DMS79 (cell line): Measurements from ENCODE around the gene PPARGC1A.

Source experiments
- DNase-seq: peaks from one replicate; lab custom pipeline; 2025; lab: John Stamatoyannopoulos, UW

The PPARGC1A gene

DNA sequence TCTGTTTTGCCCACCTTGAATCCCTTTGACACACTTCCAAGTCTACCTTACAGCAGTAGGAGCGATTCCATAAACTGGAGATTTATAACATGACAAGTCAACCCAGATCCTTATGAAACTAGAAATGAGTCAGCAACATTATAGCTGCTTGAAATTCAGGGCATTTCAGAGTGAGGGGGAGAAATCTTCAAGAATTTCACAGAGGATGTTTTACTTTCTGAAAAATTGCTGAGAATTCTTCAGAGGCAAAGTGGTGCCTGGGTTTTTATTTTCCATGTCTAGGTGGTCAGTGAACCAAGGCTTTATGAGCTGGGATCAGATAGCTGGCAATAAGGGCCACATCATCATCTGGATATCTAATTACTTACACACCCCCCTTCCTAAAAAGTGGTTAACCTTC is 119.8 kb downstream of the PPARGC1A start:
- DNase-seq: no peak

DNA sequence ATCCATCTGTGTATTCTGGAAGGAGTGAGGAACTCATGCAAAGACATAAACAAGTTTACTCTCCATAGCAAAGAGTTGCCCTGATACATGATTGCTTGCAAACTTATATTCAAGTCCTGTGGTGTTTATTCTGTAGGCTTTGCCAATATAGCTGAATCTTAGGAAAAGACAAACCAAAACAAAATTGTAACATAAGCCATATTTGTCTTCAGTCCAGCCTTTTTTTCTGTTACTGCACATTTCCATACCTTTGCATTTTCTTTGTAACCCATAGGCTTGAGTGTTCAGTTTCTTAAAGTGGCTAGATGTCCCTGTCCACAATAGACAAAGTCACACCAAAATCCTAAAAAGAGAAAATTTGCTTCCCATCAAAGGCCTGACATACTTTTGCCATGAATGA is 120.4 kb downstream of the PPARGC1A start:
- no peak for DNase-seq

DNA sequence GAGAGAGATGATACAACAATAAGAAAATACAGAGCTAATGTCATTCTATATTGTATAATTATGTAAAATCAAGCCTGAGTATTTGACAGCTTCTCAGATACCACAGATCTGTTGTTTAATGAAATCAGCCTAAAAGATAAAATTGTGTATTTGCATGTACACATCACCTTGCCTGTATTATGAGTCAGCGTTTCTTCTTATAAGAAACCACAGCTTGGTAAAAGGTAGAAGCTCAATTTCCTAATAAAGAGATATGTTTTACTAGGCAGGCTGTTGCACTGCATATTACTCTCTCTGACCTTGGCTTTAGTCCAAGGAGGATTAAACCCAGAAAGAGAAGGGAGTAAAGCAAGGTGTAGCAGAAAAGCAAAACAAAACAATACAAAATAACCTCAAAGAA is 121.3 kb downstream of the PPARGC1A start:
- DNase-seq: no peak

DNA sequence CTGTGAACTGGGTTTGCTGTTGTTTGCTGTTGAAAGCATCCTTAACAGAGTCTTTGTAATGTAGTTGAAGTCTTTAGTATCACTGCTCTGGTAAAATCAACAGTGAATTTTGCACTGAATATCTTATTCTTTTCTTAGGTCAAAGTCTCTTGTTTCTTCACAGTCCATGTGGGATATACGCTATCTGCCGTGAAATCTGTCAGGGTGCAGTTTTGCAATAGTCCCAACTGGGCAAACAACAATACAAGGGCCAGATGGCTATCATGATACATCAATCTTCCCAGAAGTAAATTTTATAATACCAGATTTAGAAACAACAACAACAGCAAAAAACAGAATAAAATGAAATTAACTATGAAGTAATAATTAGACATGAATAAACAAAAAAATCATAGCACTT is 123.5 kb downstream of the PPARGC1A start:
- DNase-seq: no peak

DNA sequence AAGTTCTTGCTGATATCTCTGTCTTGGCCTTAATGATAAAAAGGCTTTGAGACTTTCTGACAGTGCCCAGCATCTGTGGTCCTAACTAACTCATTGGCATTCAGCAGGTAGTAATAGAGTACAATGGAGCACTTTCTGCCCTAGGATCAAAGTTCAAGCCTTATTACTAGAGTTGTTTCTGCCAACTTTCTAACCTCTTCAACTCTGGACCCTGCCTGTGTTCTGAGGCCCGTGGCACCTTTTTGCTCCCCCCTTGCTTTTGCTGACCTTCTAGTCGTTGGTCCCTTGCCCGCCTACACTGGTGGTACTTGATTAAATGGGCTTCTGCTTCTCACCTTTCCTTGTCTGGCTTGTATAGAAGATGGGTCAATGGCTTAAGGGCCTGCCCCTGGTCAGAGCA is 126.3 kb downstream of the PPARGC1A start:
- DNase-seq: no peak

DNA sequence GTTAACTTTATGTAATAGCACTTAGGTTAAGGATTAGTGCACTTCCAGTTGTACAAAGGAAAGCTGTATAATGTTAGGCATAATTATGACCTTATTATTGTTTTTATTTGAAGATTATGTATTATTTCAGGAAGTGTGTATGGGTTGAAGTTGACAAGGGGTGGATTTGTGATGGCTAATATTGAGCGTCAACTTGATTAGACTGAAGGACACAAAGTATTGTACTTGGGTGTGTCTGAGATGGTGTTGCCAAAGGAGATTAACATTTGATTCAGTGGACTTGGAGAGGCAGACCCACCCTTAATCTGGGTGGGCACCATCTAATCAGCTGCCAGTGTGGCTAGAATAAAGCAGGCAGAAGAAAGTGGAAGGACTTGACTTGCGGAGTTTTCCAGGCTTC is 127.3 kb downstream of the PPARGC1A start:
- DNase-seq: no peak

DNA sequence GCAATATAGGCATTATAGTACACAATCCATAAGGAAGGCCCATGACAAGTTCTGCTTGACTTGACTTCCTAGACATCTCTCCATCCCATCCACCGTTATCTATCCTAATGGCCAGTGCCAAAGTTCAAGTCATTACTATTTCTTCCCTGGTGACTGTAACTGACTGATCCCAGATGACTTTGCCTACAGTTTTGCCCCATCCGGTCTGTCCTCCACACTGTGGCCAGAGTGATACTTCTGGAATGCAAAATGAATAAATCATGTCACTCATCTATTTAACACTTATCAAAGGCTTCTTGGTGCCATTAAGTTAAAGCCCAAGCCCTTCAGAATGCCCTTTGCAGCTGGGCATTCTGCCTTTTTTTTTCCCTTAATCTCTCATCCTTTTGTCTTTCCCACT is 130.8 kb downstream of the PPARGC1A start:
- DNase-seq: no peak

DNA sequence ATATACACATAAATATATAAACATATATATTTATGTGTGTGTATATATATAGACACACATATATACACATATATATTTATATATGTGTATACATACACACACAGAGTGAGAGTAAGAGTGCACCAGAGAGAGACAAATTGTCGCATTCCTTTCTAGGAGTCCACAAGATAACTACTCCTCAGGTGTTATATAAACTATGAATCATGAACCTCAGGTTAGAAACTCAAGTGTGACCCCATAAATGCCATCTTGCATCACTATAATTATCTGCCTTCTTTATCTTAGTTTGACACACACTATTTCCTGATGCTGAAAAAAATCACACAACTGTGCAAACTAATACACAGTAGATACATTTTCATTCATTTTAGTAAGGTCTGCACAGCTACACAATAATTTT is 135.2 kb downstream of the PPARGC1A start:
- no peak for DNase-seq

DNA sequence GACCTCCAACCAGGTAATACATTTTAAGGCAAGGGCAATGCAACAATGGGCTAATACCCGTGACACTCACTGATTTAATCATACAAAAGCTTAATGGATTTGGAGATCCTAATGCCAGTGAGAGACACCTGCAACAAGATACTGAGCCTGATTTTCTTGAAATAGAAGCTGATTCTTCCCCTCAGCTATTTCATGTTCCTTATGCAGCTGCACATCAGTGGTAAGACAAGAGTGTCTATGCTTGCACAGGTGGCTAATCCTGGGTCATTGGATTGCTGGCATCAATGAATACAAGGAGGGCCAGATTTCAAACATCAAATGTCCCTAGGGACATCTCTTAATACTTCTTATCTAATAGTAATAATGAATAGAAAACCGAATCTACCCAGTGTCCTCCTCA is 139.7 kb downstream of the PPARGC1A start:
- DNase-seq: no peak

DNA sequence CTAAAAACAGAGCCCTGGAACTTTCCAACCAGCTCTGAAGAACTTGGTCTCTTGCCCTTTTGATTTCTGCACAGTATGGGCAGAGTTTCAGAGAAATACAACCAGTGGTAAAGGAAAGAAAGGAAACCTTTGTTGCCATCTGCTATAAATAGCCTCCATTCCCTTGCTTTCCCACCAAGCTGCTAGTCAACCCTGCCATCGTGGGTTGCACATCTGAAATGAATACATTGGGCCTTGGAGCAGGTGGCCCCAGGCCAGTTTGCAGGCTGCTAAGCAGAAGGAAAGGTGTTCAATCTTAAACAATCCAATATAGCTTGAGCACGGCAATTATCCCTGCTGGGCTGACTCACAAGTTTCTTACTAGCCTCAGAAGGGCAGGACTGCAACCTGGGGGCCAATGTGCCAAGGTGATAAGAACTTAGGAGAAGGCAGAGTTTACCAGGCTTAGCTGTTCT is 142.5 kb downstream of the PPARGC1A start:
- no peak for DNase-seq

DNA sequence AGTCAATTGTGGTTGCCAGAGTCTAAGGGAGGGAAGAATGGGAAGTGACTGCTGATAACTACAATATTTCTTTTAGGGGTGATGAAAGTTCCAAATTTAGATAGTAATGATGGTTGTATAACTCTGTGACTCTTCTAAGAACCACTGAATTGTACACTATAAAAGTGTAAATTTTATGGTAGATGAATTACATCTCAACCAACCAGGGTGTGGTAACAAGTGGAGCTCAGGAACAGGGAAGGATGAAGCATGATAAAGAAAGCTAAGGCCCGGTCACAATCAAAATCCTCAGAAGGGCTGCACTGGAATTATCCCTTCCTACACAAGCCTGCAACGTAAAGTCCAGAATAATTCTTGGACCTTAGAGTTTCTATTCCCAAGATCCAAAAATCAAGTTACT is 143.2 kb downstream of the PPARGC1A start:
- no peak for DNase-seq

DNA sequence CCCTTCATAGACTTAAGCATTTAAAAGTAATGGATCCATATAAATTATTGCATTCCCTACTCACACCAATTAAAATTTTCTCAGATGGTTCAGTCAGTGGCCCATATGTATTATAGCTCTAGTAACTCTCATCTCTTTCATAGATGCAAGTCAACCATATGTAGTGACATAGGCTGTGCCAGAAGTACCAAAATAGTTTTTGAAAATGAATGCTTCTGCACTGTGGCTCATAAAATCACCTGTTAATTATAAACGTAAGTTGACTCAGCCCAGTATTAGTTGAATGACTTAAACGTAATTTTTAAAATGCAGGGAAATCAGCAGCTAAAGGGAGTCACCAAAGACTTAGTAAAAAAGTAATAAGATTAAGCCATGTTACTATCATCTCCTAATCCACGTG is 143.8 kb downstream of the PPARGC1A start:
- no peak for DNase-seq

DNA sequence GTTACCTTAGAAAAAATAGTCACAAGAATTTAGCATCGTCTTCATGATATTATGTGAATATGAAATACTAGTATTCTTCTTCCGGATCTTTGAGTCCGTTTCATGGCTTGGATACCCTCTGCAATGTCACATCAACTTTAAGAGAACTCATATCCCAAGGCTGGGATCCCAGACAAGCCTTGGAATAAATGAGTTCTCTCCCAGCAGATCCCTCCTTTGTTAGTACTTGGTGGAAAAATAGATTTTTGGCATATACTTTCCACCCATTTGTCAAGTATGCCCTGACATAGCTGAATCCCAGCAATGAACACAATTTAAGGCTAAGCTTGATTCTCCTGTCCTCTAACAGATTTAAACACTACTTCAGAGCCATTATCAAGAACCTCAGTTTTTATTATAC is 144.5 kb downstream of the PPARGC1A start:
- DNase-seq: no peak
